Subcutaneous abdominal adipose tissue (tissue), 5 donors: ENCODE measurements around the gene MAD2L1.
"Not testable (repeated sequence)": the region's sequence is repeated elsewhere in the genome, so short reads cannot be mapped to it uniquely, and the experiment has no call there.

Experiments used
- H3K27ac ChIP-seq: one replicate; pipeline ENCODE4 v1.7.0; 2013; ENCODE audit warnings: low read depth, mild to moderate bottlenecking, inconsistent platforms, low read length, moderate library complexity
- H3K27me3 ChIP-seq, 5 donors: one replicate each; pipeline ENCODE4 v1.7.0; 2013; ENCODE audit warnings: low read length in 5 of 5, inconsistent platforms in 1 of 5; ENCODE audit not compliant: control insufficient read depth in 5 of 5, insufficient read depth in 4 of 5
- H3K36me3 ChIP-seq, 5 donors: one replicate each; pipeline ENCODE4 v1.7.0; 2013; ENCODE audit warnings: low read length in 5 of 5; ENCODE audit not compliant: control insufficient read depth in 5 of 5, insufficient read depth in 5 of 5
- H3K4me1 ChIP-seq, 5 donors: one replicate each; pipeline ENCODE4 v1.7.0; 2013; ENCODE audit warnings: low read length in 5 of 5, mild to moderate bottlenecking in 3 of 5, moderate library complexity in 1 of 5; ENCODE audit not compliant: control insufficient read depth in 5 of 5, insufficient read depth in 5 of 5
- H3K4me3 ChIP-seq, 5 donors: one replicate each; pipeline ENCODE4 v1.7.0; 2013; ENCODE audit warnings: low read length in 5 of 5, low read depth in 1 of 5
- H3K9ac ChIP-seq, 5 donors: one replicate each; pipeline ENCODE4 v1.7.0; 2013; ENCODE audit warnings: low read length in 5 of 5, mild to moderate bottlenecking in 4 of 5, moderate library complexity in 3 of 5
- H3K9me3 ChIP-seq, 5 donors: one replicate each; pipeline ENCODE4 v1.7.0; 2013; ENCODE audit warnings: low read length in 5 of 5; ENCODE audit not compliant: control insufficient read depth in 5 of 5
- donor health status: healthy.
- donor health status: healthy.
- donor health status: healthy.
- donor health status: healthy.
- donor health status: healthy.

The MAD2L1 gene

DNA sequence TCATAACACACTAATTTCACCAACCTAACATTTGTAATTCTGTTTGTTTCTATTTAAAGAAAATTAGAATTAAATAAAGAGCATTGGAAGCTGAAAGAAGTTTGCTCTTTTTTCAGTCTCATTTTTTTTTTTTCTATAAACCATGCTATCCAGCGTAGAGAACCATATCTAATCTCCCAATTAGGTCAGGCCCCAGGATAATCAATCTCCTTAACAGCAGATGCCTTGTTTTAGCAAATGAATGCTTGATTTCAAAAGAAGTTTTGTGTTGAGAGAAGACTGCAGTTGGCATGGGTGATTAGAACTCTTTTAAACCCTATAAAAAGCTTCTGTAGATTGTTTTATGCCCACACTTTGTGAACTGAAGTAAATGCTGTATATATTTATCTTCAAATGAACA lies 15.6 kb upstream of the MAD2L1 start:
- H3K27me3 ChIP-seq: no peaks in the 10 kb centered on the region
- H3K9me3 ChIP-seq: no peaks in the 10 kb centered on the region
- H3K27ac ChIP-seq: no peak overlapping the region
- no peak overlapping the region for H3K4me3 ChIP-seq
- no peaks in the 10 kb centered on the region for H3K36me3 ChIP-seq
- no peaks in the 10 kb centered on the region for H3K4me1 ChIP-seq
- no peak overlapping the region for H3K9ac ChIP-seq

DNA sequence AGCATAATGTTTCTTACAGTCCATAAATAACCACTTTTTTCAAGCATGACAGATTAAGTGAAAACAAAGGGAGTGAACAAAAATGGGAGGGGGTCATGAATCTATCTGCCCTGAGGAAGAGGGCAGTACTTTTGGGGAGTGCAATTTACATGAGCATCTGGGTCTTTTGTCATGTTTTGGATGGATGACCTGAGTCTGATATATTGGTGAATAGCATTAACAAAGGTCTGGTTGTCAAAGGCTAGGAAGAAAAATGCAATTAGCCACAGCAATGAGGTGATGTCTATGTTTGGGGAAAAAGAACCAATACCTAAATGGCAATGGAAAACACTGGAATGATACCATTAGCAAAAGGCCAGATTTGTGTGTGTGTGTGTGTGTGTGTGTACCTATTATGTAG lies 15.1 kb upstream of the MAD2L1 start:
- no peak overlapping the region for H3K9ac ChIP-seq
- H3K4me1 ChIP-seq: no peaks in the 10 kb centered on the region
- H3K4me3 ChIP-seq: no peak overlapping the region
- no peaks in the 10 kb centered on the region for H3K36me3 ChIP-seq
- no peaks in the 10 kb centered on the region for H3K9me3 ChIP-seq
- H3K27me3 ChIP-seq: no peaks in the 10 kb centered on the region
- H3K27ac ChIP-seq: no peak overlapping the region

DNA sequence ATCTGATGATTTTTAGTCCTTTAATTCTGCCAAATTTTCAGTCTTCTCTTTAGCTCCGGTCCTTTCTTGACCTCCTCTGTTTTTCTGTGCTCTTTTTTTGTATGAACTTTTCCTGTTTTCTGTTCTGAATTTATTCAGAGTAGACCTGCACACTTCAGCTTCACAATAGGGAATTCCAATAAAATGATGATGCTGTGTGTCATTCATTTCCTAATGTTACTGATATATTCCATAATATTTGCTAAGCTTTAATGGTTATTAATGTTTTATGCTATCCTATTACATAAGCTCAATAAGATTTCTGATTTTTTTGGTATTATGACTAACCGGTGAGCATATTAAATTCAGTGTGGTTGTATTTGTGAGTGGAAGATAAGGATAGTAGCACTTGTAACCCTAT lies 13.9 kb upstream of the MAD2L1 start:
- H3K27ac ChIP-seq: no peak overlapping the region
- H3K36me3 ChIP-seq: no peaks in the 10 kb centered on the region
- H3K4me1 ChIP-seq: no peaks in the 10 kb centered on the region
- no peaks in the 10 kb centered on the region for H3K9me3 ChIP-seq
- H3K27me3 ChIP-seq: no peaks in the 10 kb centered on the region
- H3K9ac ChIP-seq: no peak overlapping the region
- H3K4me3 ChIP-seq: no peak overlapping the region

DNA sequence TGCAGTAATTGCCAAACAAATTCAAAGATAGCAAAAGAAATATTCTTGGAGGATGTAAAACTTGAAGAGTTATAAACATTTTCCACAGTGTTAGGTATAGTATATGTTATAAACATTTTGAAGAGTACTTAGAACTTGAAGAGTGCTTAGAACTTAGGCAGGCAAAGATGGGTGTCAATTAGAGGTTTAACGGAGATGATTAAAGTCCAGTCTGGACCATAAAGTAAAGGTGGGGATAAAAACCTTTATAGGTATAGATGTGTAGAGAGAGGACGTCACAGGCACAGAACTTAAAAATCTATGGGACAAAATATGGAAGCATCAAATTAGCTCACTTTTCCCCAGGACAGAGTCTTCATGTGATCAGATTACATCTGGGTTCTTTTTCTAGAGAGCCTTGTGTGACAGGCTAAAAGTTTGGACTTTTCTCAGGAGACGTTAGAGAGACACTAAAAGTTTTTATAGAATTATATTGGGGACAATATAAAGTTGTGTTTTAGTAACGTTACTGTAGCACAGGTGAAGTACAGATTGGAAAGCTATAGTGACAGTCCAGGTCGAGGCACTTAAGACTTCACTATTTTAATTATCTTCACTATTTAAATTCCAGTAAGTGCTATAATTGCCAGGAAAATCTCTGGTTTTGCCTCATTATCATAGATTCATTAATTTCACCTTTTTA lies 13.3 kb upstream of the MAD2L1 start:
- Histone ChIP-seq H3K9ac (no peak overlapping the region), H3K27ac (no peak overlapping the region), H3K9me3 (no peaks in the 10 kb centered on the region), H3K4me1 (no peaks in the 10 kb centered on the region), H3K4me3 (no peak overlapping the region), H3K27me3 (no peaks in the 10 kb centered on the region), H3K36me3 (no peaks in the 10 kb centered on the region)

DNA sequence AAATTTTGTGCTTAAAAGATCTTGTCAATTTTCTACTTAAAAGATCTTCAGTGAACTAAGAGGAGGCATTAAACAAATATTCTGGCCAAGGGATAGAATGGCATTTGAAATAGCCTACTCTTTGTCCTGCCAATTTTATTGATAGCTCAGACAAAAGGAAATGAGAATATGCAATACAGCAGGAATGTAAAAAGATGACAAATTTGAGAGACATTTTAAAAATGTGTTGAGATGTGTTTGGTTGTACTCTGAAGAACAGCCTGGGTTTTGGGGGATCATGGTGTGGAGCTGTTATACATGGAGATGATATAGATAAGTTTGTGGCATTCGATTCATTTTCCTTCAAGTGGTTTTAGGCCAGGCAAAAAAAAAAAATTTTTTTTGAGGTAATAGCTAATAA lies 11.6 kb upstream of the MAD2L1 start:
- Histone ChIP-seq H3K4me1 (no peaks in the 10 kb centered on the region), H3K9me3 (no peaks in the 10 kb centered on the region), H3K4me3 (no peak overlapping the region), H3K36me3 (no peaks in the 10 kb centered on the region), H3K27me3 (no peaks in the 10 kb centered on the region), H3K9ac (no peak overlapping the region), H3K27ac (no peak overlapping the region)

DNA sequence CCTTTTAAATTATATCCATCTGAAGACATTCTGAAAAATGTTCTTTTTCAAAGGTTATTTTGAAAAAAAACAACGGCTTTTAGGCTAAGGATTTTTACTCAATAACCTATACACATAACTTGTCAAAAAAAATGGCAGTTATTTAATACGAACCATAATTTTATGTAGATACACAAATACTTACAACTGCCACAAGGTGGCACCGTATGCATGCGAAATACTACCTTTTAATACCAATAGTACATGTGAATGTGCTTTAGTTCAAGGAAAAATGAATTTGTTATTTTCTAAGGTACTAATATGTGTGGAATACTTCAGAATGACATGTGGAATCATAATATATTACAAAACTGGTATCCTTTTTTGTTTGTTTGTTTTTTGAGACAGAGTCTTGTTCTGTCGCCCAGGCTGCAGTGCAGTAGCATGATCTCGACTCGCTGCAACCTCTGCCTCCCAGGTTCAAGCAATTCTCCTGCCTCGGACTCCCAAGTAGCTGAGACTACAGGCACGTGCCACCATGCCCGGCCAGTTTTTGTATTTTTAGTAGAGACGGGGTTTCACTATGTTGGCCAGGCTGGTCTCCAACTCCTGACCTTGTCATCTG lies 4.6 kb upstream of the MAD2L1 start:
- Histone ChIP-seq H3K27ac (no peak overlapping the region), H3K4me3 (no peak overlapping the region), H3K9ac (no peak overlapping the region), H3K36me3 (no peaks in the 10 kb centered on the region), H3K9me3 (no peaks in the 10 kb centered on the region), H3K27me3 (no peaks in the 10 kb centered on the region), H3K4me1 (peaks cover 0 to 15% (median 12%) of the 10 kb centered on the region in 5 donors)

DNA sequence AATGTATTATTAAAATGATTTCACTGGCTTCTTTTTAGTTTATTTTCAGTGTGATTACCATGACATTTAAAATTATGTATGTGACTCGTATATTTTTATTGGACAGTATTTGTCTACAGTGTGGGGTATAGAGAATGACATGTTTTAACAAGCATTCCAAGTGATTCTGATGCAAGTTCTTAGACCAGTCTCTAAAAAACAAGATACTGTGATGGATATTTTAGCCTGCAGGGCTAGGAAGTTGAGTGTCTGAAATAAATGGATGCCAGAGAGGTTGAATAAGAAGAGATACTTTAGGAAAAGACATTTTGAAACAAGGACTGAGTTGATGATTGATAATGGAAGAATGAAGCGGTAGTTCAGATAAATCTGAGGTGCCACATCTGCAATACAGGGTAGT lies 3.5 kb upstream of the MAD2L1 start:
- no peaks in the 10 kb centered on the region for H3K27me3 ChIP-seq
- no peaks in the 10 kb centered on the region for H3K9me3 ChIP-seq
- peaks cover 0 to 21% (median 18%) of the 10 kb centered on the region in 5 donors for H3K4me1 ChIP-seq
- peak overlapping the region in 1 of 5 donors; percentile 46 for H3K9ac ChIP-seq
- no peak overlapping the region for H3K4me3 ChIP-seq
- no peak overlapping the region for H3K27ac ChIP-seq
- no peaks in the 10 kb centered on the region for H3K36me3 ChIP-seq

DNA sequence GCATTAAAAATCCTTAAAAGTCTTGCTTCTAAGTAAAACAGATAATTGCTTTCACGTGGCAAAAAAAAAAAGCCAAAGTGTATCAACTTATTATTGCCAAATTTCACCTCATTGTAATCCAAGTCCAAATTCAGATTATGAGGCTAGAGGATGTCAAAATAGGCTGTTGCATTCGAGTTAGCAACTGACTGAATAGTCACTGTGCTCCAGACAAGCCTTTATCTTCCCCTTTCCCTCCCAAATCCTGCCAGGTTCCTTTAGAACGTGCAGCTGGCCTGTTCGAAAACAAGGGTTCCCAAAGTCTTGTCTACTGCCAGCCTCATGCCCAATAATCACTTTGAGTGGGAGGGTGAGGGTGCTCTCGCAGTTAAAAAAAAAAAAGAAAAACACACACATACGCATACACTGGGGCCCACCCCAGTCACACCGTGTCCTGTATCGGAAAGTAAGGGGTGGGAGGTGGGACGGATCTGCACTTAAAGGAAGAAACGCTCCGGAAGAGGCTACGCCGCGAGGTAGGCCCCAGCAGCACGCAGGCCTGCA lies 603 bp downstream of the MAD2L1 start:
- H3K9me3 ChIP-seq: no peaks in the 10 kb centered on the region
- peak overlapping the region; percentile 13 to 97 (median 84) for H3K9ac ChIP-seq
- H3K36me3 ChIP-seq: no peaks in the 10 kb centered on the region
- peaks cover 0 to 21% (median 18%) of the 10 kb centered on the region in 5 donors for H3K4me1 ChIP-seq
- H3K4me3 ChIP-seq: peak overlapping the region; percentile 63 to 97 (median 90)
- no peaks in the 10 kb centered on the region for H3K27me3 ChIP-seq
- peak overlapping the region; percentile 51 for H3K27ac ChIP-seq

DNA sequence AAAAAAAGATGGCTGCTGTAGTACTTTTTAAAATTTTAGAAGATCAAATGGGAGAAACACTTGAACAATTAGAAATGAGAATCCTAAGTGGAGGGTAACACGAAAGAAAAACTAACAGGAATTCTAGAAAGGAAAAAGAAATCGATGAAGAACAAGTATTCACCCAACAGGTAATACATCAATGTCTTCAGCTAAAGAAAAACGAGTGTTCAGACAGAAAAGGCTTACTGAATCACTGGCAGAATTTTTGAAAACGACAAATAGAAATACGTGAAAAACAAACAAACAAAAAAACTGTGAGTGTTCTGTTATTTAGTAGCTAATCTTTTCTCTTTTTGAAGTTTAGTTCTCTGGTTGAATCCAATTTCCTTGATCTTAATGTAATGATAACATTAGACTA lies 1.8 kb downstream of the MAD2L1 start:
- H3K27ac ChIP-seq: no peak overlapping the region
- H3K27me3 ChIP-seq: no peaks in the 10 kb centered on the region
- H3K36me3 ChIP-seq: no peaks in the 10 kb centered on the region
- peaks cover 0 to 21% (median 18%) of the 10 kb centered on the region in 5 donors for H3K4me1 ChIP-seq
- no peak overlapping the region for H3K4me3 ChIP-seq
- H3K9me3 ChIP-seq: no peaks in the 10 kb centered on the region
- no peak overlapping the region for H3K9ac ChIP-seq

DNA sequence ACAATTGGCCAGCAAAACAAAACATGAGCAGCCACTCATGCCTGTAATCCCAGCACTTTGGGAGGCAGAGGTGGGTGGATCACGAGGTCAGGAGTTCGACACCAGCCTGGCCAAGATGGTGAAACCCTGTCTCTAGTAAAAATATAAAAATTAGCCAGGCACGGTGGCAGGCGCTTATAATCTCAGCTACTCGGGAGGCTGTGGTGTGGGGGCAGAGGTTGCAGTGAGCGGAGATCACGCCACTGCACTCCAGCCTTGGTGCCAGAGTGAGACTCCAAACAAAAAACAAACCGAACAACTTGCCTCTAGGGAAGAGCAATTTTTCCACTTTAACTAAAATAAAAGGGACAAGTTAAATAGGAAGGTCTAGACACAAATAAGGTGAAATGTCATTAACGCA lies 2.9 kb downstream of the MAD2L1 start:
- H3K27ac ChIP-seq, H3K36me3 ChIP-seq, H3K4me3 ChIP-seq, H3K27me3 ChIP-seq, H3K9ac ChIP-seq, H3K9me3 ChIP-seq: not testable (repeated sequence)
- H3K4me1 ChIP-seq: peaks cover 0 to 21% (median 18%) of the 10 kb centered on the region in 5 donors
